OCI-LY1 (cell line): ENCODE results near the gene TMCO2.

Experiments used
- CTCF ChIP-seq: fragments of 200-600 bp; sonication (generic), shearing (Covaris generic); IDR thresholded peaks from 2 replicates; pipeline ENCODE4 v1.5.1; 2017; ENCODE audit warnings: mild to moderate bottlenecking, antibody characterized with exemption, low read length, moderate library complexity, mixed read lengths
- EZH2 ChIP-seq: fragments of 200-600 bp; sonication (generic), shearing (Covaris generic); IDR thresholded peaks from 2 replicates; pipeline ENCODE4 v1.8.0; 2017; ENCODE audit warnings: borderline replicate concordance, mixed run types, mild to moderate bottlenecking, antibody characterized with exemption, low read length, moderate library complexity, mixed read lengths

DNA sequence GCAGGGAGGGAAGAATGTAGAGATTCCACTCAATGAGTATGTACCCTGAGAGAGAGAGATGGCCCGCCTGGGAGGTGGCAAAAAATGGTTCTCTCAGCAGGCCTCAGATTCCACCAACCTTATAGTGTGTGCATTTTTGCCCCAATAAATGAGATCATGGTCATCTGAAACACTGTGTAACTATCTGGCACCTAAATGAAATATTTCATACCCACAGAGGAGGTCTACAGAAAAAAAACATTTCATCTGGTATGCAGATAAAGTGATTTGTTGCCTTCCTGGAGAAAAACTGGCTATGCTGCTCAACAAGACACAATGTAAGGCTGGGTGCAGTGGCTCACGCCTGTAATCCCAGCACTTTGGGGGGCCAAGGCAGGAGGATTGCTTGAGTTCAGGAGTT, 4.9 kb downstream of the TMCO2 start:
- TF ChIP-seq CTCF, result no peak
- no peak for TF ChIP-seq EZH2
